ENCODE data around the gene CARD19. TPM values are rescaled to one million over a fixed set of nuclear protein-coding genes. Genes with fewer than 3 reads are reported as not detected.

CARD19 gene
- total and polyA plus RNA-seq, 2 experiments from 2014 or later: 36.8 to 48.3 TPM

- H3K4me1 Mint-ChIP-seq: peaks cover 9% of the 10 kb centered on the region
- Histone ChIP-seq H3K4me3 (no peak overlapping the region), H3K36me3 (ENCODE audit: insufficient read depth) (no peaks in the 10 kb centered on the region), H3K4me2 (no peak overlapping the region), H3K4me1 (ENCODE audit: insufficient read depth) (peaks cover 11% of the 10 kb centered on the region), H3K27ac (ENCODE audit: low read depth) (no peak overlapping the region), H3K9me2 (ENCODE audit: insufficient read depth) (no peaks in the 10 kb centered on the region), H3K79me2 (replicated peaks; ENCODE audit: insufficient read depth) (no peaks in the 10 kb centered on the region), H4K20me1 (replicated peaks; ENCODE audit: insufficient read depth) (no peaks in the 10 kb centered on the region), H3F3A (replicated peaks; ENCODE audit: low read depth) (no peaks in the 10 kb centered on the region), H2AFZ (no peak overlapping the region), H3K27me3 (ENCODE audit: insufficient read depth) (no peaks in the 10 kb centered on the region)
- DNase-seq (ENCODE audit: low spot score) (no peak), ATAC-seq (no peak)
- no peak overlapping the region for H3K4me3 Mint-ChIP-seq
- TF ChIP-seq CREB1 (CRISPR knock-in tag; IDR thresholded peaks at IDR 0.05; ENCODE audit: low read depth) (no peak), CTCF (conservative IDR thresholded peaks at IDR 0.05; ENCODE audit: low read depth in 2 of 2) (no peak), ZNF462 (CRISPR knock-in tag; IDR thresholded peaks at IDR 0.05) (no peak), NANOG (IDR thresholded peaks at IDR 0.05; ENCODE audit: borderline replicate concordance) (no peak), POLR2AphosphoS5 (IDR thresholded peaks at IDR 0.05; ENCODE audit: low read depth) (no peak), REST (IDR thresholded peaks at IDR 0.05; ENCODE audit: unreplicated experiment) (no peak), EZH2 (IDR thresholded peaks at IDR 0.05; ENCODE audit: low read depth, unreplicated experiment) (no peak)
- peaks cover 9% of the 10 kb centered on the region for H3K27me3 Mint-ChIP-seq (ENCODE audit: insufficient read depth, low read depth, poor library complexity)
- H3K27ac Mint-ChIP-seq: no peak overlapping the region; the same call in 1 of the 2 replicates
- H3K36me3 Mint-ChIP-seq (ENCODE audit: low read depth): peaks cover 3% of the 10 kb centered on the region; the same call in 1 of the 3 replicates
- H3K9me3 Mint-ChIP-seq: peaks cover 8% of the 10 kb centered on the region; the same call in 2 of the 3 replicates
These were observed 47.2 kb upstream of the CARD19 start for GRCh38 chr9:93048566-93049448.
